Colon (tissue), 2 donors: ENCODE results near the gene INTS2.
"Not testable (repeated sequence)": the region's sequence is repeated elsewhere in the genome, so short reads cannot be mapped to it uniquely, and the experiment has no call there.

Experiments used
- FAIRE-seq: peaks from 2 replicates; lab custom pipeline; 2012; peaks lifted over from hg19 to GRCh38; lab: Jason Lieb, UNC
- donor health status: control.
- donor health status: control.

INTS2 gene

GRCh38 chr17:61927208-61928100 lies at the start of gene INTS2:
Gene INTS2, minus strand, starts transcription at chr17:61927982. Its CDS starts 1,338 bp downstream, at chr17:61926644.
- FAIRE-seq: no peak

GRCh38 chr17:61974115-61974514 lies 46.3 kb upstream of the INTS2 start:
- FAIRE-seq: no peak

- FAIRE-seq: no peak
These were observed 44.5 kb upstream of the INTS2 start for GRCh38 chr17:61972311-61972710.

- no peak for FAIRE-seq
These were observed 42.2 kb upstream of the INTS2 start for GRCh38 chr17:61970030-61970429.

- no peak for FAIRE-seq
These were observed 41.0 kb upstream of the INTS2 start for GRCh38 chr17:61968757-61969156.

- FAIRE-seq: no peak
These were observed 39.9 kb upstream of the INTS2 start for GRCh38 chr17:61967729-61968128.

- no peak for FAIRE-seq
These were observed 38.4 kb upstream of the INTS2 start for GRCh38 chr17:61966191-61966590.

GRCh38 chr17:61955619-61956018 lies 27.8 kb upstream of the INTS2 start:
- FAIRE-seq: no peak

- no peak for FAIRE-seq
These were observed 19.7 kb upstream of the INTS2 start for GRCh38 chr17:61947367-61948078.

- no peak for FAIRE-seq
These were observed 18.6 kb upstream of the INTS2 start for GRCh38 chr17:61946359-61946758.

GRCh38 chr17:61943117-61943516 lies 15.3 kb upstream of the INTS2 start:
- no peak for FAIRE-seq

- no peak for FAIRE-seq
These were observed 14.3 kb upstream of the INTS2 start for GRCh38 chr17:61942085-61942484.

GRCh38 chr17:61928101-61928436 lies 287 bp upstream of the INTS2 start:
- no peak for FAIRE-seq

- FAIRE-seq: no peak
These were observed 965 bp downstream of the INTS2 start for GRCh38 chr17:61926826-61927207.

- FAIRE-seq: not testable (repeated sequence)
These were observed 12.6 kb downstream of the INTS2 start for GRCh38 chr17:61915162-61915561.

- peak; percentile 57 for FAIRE-seq
These were observed 19.3 kb downstream of the INTS2 start for GRCh38 chr17:61908292-61909037.

GRCh38 chr17:61907361-61907760 lies 20.4 kb downstream of the INTS2 start:
- FAIRE-seq: no peak

GRCh38 chr17:61904094-61904710 lies 23.6 kb downstream of the INTS2 start:
- FAIRE-seq: no peak

GRCh38 chr17:61903251-61903650 lies 24.5 kb downstream of the INTS2 start:
- FAIRE-seq: no peak

GRCh38 chr17:61897548-61898180 lies 30.1 kb downstream of the INTS2 start:
- FAIRE-seq: no peak

GRCh38 chr17:61895391-61895790 lies 32.4 kb downstream of the INTS2 start:
- FAIRE-seq: no peak

GRCh38 chr17:61894310-61894709 lies 33.5 kb downstream of the INTS2 start:
- FAIRE-seq: not testable (repeated sequence)
